GM12801 (cell line): Measurements from ENCODE around the gene ZFPM1.

ENCODE experiments used
- TF ChIP-seq, protein P1 (sequence below): IDR thresholded peaks from one replicate; pipeline ENCODE4 v1.5.1; 2011; ENCODE audit warnings: control low read depth; ENCODE audit not compliant: insufficient read length; ENCODE audit errors: extremely low read depth

ZFPM1 gene

DNA sequence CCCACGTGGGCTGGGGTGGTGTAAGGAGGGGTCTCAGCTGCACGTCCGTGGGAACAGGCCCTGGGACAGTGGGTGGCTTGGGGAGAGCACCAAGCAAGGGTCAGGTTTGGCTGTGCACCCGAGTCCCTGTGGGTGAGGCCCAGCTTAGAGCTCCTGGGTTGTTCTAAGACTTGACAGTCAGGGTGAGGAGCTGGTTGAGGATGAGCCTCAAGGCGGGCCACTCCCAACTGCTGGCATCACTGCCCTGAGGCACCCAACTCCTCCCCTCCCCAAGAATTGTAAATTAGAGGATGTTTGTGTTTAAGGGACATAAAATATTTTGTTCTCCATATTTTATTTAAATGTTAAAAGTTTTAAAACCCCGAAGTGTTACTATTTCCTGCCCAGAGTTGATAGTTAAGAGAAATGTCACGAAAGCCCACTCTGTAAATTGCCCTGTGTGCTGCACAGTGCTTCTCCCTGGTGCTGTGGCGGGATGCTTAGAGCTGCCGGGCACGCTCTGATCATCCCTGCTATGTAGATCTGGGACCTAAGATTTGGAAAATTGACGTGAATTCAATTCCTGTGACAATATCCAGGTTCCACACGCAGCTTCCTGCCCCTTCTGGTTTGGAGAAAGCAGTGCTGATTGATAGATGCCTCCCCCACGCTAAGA lies 133.0 kb downstream of the ZFPM1 start:
- TF ChIP-seq, protein P1, sequence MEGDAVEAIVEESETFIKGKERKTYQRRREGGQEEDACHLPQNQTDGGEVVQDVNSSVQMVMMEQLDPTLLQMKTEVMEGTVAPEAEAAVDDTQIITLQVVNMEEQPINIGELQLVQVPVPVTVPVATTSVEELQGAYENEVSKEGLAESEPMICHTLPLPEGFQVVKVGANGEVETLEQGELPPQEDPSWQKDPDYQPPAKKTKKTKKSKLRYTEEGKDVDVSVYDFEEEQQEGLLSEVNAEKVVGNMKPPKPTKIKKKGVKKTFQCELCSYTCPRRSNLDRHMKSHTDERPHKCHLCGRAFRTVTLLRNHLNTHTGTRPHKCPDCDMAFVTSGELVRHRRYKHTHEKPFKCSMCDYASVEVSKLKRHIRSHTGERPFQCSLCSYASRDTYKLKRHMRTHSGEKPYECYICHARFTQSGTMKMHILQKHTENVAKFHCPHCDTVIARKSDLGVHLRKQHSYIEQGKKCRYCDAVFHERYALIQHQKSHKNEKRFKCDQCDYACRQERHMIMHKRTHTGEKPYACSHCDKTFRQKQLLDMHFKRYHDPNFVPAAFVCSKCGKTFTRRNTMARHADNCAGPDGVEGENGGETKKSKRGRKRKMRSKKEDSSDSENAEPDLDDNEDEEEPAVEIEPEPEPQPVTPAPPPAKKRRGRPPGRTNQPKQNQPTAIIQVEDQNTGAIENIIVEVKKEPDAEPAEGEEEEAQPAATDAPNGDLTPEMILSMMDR: no peak
